Measurements from ENCODE around the gene BRD2. TPM values are rescaled to one million over a fixed set of nuclear protein-coding genes. Genes with fewer than 3 reads are reported as not detected.

Gene BRD2
- total and polyA plus RNA-seq, 11 donors: 56.8 to 107 (median 73.1) TPM

DNA sequence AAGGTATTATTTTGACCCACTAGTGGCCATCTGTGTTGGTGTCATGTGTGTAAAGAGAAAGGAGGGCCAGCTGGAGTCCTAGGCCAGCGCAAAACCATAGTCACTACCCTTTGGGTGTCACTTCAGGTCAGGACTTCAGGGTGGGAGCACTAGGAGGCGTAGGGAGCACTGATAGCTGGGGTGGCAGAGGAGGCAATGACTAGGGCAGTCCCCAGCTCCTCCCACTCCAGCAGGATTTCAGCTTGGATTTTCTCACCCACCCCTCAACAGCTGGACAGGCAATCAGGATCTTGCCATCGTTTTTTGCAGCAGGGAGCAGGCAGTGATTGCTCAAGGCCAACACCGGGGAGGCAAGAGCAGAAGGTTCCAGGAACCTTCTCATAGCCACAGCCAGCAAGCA lies 45.2 kb downstream of the BRD2 start:
- peak in 2 of 4 donors; percentile 25 to 46 for ATAC-seq
- 37 to 47% (median 42%) methylated on average over 4 of the region's 4 CpGs for WGBS, 4 donors
- peak overlapping the region in 1 of 12 donors; percentile 51 for H3K27ac ChIP-seq

DNA sequence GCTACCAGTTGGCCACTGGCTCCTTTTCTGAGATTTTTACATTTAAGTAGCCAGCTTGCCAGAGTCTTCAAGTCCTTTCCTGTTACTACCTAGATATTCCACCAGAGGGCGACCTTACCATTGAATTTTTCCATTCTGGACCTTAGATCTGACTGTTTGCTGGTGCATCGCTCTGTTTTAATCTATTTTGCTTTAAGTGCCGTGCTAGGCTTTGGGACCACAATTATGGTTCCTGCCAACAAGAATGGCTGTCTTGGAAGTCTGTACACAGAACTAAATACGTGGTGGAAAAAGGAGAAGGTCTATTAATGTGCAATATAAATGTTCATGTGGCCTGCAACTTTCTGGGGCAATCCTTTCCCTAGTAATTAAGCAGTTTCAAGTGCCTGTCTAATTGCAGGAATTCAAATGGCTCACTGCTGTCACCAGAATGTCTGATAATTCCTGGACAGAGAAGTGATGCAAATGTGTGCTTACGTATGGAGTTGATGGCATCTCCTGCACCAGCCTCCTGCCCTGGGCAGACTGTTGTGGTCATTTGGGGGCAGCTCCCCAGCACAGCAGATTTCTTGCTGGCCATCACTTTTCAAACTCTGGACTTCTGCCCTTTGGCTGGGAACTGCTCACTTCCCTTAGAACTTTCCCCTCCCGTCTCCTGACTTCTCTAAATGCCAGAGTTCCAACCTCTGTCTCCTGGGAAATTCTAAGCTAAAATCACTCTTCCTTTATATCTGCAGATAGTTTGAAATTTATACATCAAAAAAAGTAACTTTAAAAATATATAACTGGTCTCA lies 46.6 kb downstream of the BRD2 start:
- Histone ChIP-seq H3K27ac (peak overlapping the region in 11 of 12 donors; percentile 4 to 87 (median 44)), H3K27me3 (peaks cover 0 to 22% (median 4%) of the 10 kb centered on the region in 9 donors), H3K36me3 (no peaks in the 10 kb centered on the region), H3K4me1 (peaks cover 0 to 60% (median 27%) of the 10 kb centered on the region in 12 donors), H3K4me3 (peak overlapping the region in 2 of 12 donors; percentile 1 to 19), H3K9me3 (no peaks in the 10 kb centered on the region)
- no peak for TF ChIP-seq POLR2A (IDR thresholded peaks at IDR 0.05)
- TF ChIP-seq, protein P1, sequence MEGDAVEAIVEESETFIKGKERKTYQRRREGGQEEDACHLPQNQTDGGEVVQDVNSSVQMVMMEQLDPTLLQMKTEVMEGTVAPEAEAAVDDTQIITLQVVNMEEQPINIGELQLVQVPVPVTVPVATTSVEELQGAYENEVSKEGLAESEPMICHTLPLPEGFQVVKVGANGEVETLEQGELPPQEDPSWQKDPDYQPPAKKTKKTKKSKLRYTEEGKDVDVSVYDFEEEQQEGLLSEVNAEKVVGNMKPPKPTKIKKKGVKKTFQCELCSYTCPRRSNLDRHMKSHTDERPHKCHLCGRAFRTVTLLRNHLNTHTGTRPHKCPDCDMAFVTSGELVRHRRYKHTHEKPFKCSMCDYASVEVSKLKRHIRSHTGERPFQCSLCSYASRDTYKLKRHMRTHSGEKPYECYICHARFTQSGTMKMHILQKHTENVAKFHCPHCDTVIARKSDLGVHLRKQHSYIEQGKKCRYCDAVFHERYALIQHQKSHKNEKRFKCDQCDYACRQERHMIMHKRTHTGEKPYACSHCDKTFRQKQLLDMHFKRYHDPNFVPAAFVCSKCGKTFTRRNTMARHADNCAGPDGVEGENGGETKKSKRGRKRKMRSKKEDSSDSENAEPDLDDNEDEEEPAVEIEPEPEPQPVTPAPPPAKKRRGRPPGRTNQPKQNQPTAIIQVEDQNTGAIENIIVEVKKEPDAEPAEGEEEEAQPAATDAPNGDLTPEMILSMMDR (IDR thresholded peaks at IDR 0.05): peak; percentile 79 to 91 (median 83)
- peak in 3 of 5 donors; percentile 23 to 62 (median 57) for DNase-seq
- ATAC-seq: peak in 3 of 4 donors; percentile 55 to 66 (median 64)
- WGBS, 4 donors: 11 to 17% (median 14%) methylated on average over 6 of the region's 6 CpGs
- intact Hi-C loops (cut with DNase I): loop anchor here (1.0 to 10.0 kb wide), 15 partner anchors 57 to 234 kb away; partner anchors contain the start of gene HLA-DPA1 (in 1 of the 10)

More for the DNA sequence above, 45.2 kb downstream of the BRD2 start:
- no peak for DNase-seq
- Histone ChIP-seq H3K4me1 (peaks cover 0 to 59% (median 16%) of the 10 kb centered on the region in 12 donors), H3K36me3 (no peaks in the 10 kb centered on the region), H3K27me3 (peaks cover 0 to 26% (median 4%) of the 10 kb centered on the region in 9 donors), H3K9me3 (no peaks in the 10 kb centered on the region), H3K4me3 (no peak overlapping the region)
- intact Hi-C loops (cut with DNase I): loop anchor here in 9 of 10 donors (1.0 to 10.0 kb wide), 12 partner anchors 67 to 235 kb away; no protein-coding TSS in a partner anchor
- TF ChIP-seq, protein P1 (IDR thresholded peaks at IDR 0.05): no peak
- TF ChIP-seq POLR2A (IDR thresholded peaks at IDR 0.05): no peak

DNA sequence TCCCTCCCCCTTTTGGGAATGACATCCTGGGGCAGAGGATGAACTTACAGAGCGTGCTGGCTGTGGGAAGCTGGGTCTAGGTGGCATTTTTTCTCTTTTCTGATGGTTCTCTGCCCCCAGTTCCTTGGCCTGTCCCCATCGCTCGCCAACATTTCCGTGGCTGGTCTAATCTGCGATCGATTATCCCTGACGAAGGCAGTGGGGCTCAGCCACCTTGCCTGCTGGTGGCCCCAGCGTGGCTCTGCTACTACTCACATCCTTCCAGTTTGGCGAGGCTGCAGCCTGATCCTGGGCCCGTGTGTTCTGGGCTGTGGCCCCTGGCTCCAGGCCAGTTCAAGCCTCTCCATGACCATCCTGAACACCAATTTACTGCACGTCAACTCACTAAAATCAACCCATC lies 47.4 kb downstream of the BRD2 start:
- peaks cover 0 to 67% (median 31%) of the 10 kb centered on the region in 12 donors for H3K4me1 ChIP-seq
- WGBS, 4 donors: 65 to 72% (median 67%) methylated on average over 11 of the region's 11 CpGs
- peak overlapping the region in 10 of 12 donors; percentile 23 to 87 (median 50) for H3K27ac ChIP-seq
- H3K9me3 ChIP-seq: no peaks in the 10 kb centered on the region
- intact Hi-C loops (cut with DNase I): loop anchor here (1.0 to 10.0 kb wide), 12 partner anchors 57 to 233 kb away; partner anchors contain the start of gene HLA-DPA1 (in 1 of the 10)
- no peak overlapping the region for H3K4me3 ChIP-seq
- DNase-seq (peak in 1 of 5 donors; percentile 20), ATAC-seq (no peak)
- H3K36me3 ChIP-seq: no peaks in the 10 kb centered on the region
- peaks cover 0 to 16% (median 2%) of the 10 kb centered on the region in 9 donors for H3K27me3 ChIP-seq
- TF ChIP-seq, protein P1 (IDR thresholded peaks at IDR 0.05): no peak
- no peak for TF ChIP-seq POLR2A (IDR thresholded peaks at IDR 0.05)

DNA sequence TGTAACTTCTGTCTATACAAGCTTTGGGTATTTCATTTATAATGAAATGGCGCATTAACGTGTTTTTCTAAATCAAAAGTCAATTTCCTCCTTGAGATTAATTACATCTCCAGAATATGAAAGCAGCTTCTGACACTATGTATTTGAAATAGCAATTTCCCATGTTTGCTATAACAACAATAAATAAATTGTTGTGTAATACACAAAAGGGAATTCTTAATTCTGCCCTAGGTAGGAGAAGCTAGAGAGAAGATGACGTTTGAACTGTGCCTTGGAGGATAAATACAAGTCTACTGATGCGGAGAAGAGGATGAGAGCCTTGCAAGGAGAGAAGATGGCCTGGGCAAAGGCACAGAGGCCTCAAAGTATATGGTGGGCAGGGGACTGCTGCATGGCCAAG lies 48.6 kb downstream of the BRD2 start:
- intact Hi-C loops (cut with DNase I): loop anchor here in 6 of 10 donors (1.0 to 10.0 kb wide), 7 partner anchors 55 to 230 kb away; partner anchors contain the start of gene HLA-DPA1 (in 1 of the 6)
- peak overlapping the region in 1 of 12 donors; percentile 35 for H3K4me3 ChIP-seq
- 62 to 70% (median 67%) methylated on average over 4 of the region's 4 CpGs for WGBS, 4 donors
- no peaks in the 10 kb centered on the region for H3K36me3 ChIP-seq
- DNase-seq (no peak), ATAC-seq (no peak)
- no peak for TF ChIP-seq POLR2A (IDR thresholded peaks at IDR 0.05)
- TF ChIP-seq, protein P1 (IDR thresholded peaks at IDR 0.05): no peak
- peaks cover 0 to 15% (median 0%) of the 10 kb centered on the region in 9 donors for H3K27me3 ChIP-seq
- peak overlapping the region in 7 of 12 donors; percentile 87 to 97 (median 92) for H3K27ac ChIP-seq
- H3K9me3 ChIP-seq: no peaks in the 10 kb centered on the region
- H3K4me1 ChIP-seq: peaks cover 0 to 71% (median 31%) of the 10 kb centered on the region in 12 donors

All from heart left ventricle (tissue), 16 donors.